SU-DHL-6 (cell line): ENCODE measurements around the gene B4GALT6.

ENCODE experiments used
- H2AFZ ChIP-seq: fragments of 200-600 bp; sonication (generic); 2 replicates; pipeline ENCODE4 v1.6.1; 2014; ENCODE audit warnings: low read depth, mild to moderate bottlenecking, moderate library complexity, mixed read lengths, antibody characterized with exemption, low read length; ENCODE audit not compliant: severe bottlenecking
- H3F3A ChIP-seq: fragments of 200-600 bp; shearing (Covaris generic); 2 replicates; pipeline ENCODE4 v1.6.0; 2016; ENCODE audit warnings: antibody characterized with exemption, mild to moderate bottlenecking; ENCODE audit not compliant: insufficient read depth
- H3K27ac ChIP-seq: fragments of 200-600 bp; sonication (generic); 2 replicates; pipeline ENCODE4 v1.5.1; 2016; ENCODE audit warnings: low read depth, mild to moderate bottlenecking, low read length, moderate library complexity, mixed read lengths
- H3K27me3 ChIP-seq: fragments of 200-600 bp; sonication (generic), shearing (Covaris generic); 2 replicates; pipeline ENCODE4 v1.6.0; 2014; ENCODE audit warnings: mild to moderate bottlenecking, low read length
- H3K36me3 ChIP-seq: fragments of 200-600 bp; sonication (generic); 2 replicates; pipeline ENCODE4 v1.6.1; 2014; ENCODE audit warnings: mild to moderate bottlenecking, low read length, mixed read lengths
- H3K4me2 ChIP-seq: fragments of 300-600, 200-600 bp; shearing (Covaris generic), sonication (generic); 2 replicates; pipeline ENCODE4 v1.6.0; 2014; ENCODE audit warnings: low read length, low read depth, mild to moderate bottlenecking; ENCODE audit not compliant: poor library complexity, severe bottlenecking
- H3K4me3 ChIP-seq: fragments of 200-600 bp; sonication (generic); 2 replicates; pipeline ENCODE4 v1.5.1; 2014; ENCODE audit warnings: antibody characterized with exemption, low read length, mild to moderate bottlenecking, mixed read lengths; ENCODE audit not compliant: insufficient read depth, poor library complexity, severe bottlenecking
- H3K79me2 ChIP-seq: fragments of 200-600 bp; sonication (generic); 2 replicates; pipeline ENCODE4 v1.6.1; 2014; ENCODE audit warnings: mild to moderate bottlenecking, low read length, moderate library complexity; ENCODE audit not compliant: insufficient read depth
- H3K9ac ChIP-seq: fragments of 200-600 bp; sonication (generic); 2 replicates; pipeline ENCODE4 v1.7.0; 2014; ENCODE audit warnings: mild to moderate bottlenecking, low read length
- H3K9me2 ChIP-seq: fragments of 200-600 bp; sonication (generic); replicated peaks from 2 replicates; pipeline ENCODE4 v1.6.1; 2014; ENCODE audit warnings: low read length; ENCODE audit not compliant: insufficient read depth
- H3K9me3 ChIP-seq: fragments of 200-600 bp; sonication (generic); 2 replicates; pipeline ENCODE4 v1.6.1; 2014; ENCODE audit warnings: low read length, mixed read lengths; ENCODE audit not compliant: insufficient read depth
- H4K20me1 ChIP-seq: fragments of 200-600 bp; sonication (generic); 2 replicates; pipeline ENCODE4 v1.6.1; 2014; ENCODE audit warnings: low read depth, mild to moderate bottlenecking, antibody characterized with exemption, low read length, moderate library complexity, mixed read lengths
- EZH2phosphoT487 ChIP-seq: fragments of 200-600 bp; sonication (generic), shearing (Covaris generic); conservative IDR thresholded peaks from 2 replicates; pipeline ENCODE4 v1.6.1; 2018; ENCODE audit warnings: mild to moderate bottlenecking, antibody characterized with exemption, low read length, moderate library complexity, mixed read lengths
- TF ChIP-seq, protein P1 (sequence below): fragments of 200-600 bp; sonication (generic); IDR thresholded peaks from one replicate; pipeline ENCODE4 v1.5.1; 2017; ENCODE audit warnings: antibody characterized with exemption, mild to moderate bottlenecking, low read length, moderate library complexity; ENCODE audit not compliant: insufficient read depth, poor library complexity, severe bottlenecking

B4GALT6 gene

DNA sequence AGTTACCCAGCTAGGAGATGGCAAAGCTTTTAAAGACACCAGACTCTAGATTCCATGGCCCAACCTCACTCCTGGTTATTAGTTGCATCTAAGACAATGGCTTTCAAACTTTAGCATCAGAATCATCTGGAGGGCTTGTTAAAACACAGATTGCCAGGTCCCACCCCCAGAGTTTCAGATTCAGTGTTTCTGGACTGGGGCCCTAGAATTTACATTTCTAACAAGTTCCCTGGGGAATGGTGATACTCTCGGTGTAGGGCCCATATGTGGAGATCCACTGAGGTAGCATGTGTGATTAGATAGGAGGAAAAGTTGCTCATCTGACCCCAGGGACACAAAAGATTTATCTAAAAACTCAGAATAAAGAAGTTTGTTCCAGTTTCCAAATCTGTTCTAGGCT is 107.2 kb downstream of the B4GALT6 start:
- H3K79me2 ChIP-seq = no peaks in the 10 kb centered on the region
- no peaks in the 10 kb centered on the region for H3K27me3 ChIP-seq
- no peaks in the 10 kb centered on the region for H3K9me2 ChIP-seq
- H3K9ac ChIP-seq = no peak overlapping the region
- no peaks in the 10 kb centered on the region for H3F3A ChIP-seq
- no peaks in the 10 kb centered on the region for H3K9me3 ChIP-seq
- H3K36me3 ChIP-seq = no peaks in the 10 kb centered on the region
- no peak overlapping the region for H2AFZ ChIP-seq
- TF ChIP-seq, protein P1, sequence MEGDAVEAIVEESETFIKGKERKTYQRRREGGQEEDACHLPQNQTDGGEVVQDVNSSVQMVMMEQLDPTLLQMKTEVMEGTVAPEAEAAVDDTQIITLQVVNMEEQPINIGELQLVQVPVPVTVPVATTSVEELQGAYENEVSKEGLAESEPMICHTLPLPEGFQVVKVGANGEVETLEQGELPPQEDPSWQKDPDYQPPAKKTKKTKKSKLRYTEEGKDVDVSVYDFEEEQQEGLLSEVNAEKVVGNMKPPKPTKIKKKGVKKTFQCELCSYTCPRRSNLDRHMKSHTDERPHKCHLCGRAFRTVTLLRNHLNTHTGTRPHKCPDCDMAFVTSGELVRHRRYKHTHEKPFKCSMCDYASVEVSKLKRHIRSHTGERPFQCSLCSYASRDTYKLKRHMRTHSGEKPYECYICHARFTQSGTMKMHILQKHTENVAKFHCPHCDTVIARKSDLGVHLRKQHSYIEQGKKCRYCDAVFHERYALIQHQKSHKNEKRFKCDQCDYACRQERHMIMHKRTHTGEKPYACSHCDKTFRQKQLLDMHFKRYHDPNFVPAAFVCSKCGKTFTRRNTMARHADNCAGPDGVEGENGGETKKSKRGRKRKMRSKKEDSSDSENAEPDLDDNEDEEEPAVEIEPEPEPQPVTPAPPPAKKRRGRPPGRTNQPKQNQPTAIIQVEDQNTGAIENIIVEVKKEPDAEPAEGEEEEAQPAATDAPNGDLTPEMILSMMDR = no peak
- H4K20me1 ChIP-seq = no peaks in the 10 kb centered on the region
- H3K27ac ChIP-seq = no peak overlapping the region
- H3K4me2 ChIP-seq = no peak overlapping the region
- H3K4me3 ChIP-seq = no peak overlapping the region

DNA sequence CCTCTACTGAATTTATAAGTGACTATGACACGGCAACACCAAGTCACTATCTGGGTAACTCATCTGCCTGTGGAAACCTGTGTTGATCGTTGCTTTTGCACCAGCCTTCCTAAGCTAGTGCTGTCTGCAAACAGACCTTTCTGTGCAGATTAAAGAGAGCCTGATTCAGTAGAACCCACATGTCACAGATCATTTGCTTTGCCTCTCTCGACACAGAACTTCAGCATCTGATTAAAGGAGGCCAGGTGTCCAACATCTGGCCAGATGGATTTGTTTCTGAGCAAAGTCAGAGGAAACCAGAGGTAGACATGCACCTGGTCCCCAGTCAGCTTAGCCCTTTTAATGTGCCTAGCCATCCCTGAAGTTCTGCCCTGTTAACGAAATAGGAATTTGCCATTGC is 107.7 kb downstream of the B4GALT6 start:
- no peak overlapping the region for H3K4me2 ChIP-seq
- no peaks in the 10 kb centered on the region for H3K9me2 ChIP-seq

DNA sequence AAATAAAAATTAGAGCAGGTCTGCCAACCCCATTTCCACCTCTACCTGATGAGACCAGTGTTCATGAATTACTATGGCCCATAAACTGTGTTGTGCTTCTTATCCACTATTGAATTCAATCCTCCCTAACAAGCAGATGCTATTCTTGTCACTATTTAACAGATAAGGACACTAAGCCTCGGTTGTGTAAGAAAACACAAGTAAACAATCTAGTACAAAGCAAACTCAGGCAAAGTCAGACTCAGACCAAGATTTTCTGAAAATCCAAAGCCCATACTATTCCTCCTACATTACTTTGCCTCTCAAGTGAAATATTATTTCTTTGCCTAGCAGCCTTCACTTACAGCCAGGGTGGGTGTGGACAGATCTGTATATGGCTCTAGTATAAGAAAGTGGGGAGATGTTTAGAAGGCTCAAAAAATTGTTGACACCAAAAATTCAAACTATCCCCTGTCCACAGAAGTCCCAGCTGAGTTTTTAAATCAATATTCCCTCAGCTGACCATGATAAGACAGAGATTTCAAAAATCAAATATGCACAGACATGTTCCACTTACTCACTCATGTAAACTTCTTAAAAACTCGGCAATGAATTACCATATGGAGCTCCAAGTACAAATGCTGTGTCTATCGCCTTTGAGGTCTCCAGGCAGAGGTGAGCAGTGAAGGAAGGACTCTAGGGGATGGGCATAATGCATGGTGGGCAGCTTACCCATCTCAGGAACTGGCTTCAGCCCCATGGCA is 108.7 kb downstream of the B4GALT6 start:
- no peaks in the 10 kb centered on the region for H3K27me3 ChIP-seq
- H3K4me2 ChIP-seq = no peak overlapping the region
- no peaks in the 10 kb centered on the region for H3K9me3 ChIP-seq
- H3K79me2 ChIP-seq = no peaks in the 10 kb centered on the region
- no peak for TF ChIP-seq EZH2phosphoT487
- TF ChIP-seq, protein P1 = no peak
- no peak overlapping the region for H3K4me3 ChIP-seq
- no peak overlapping the region for H2AFZ ChIP-seq
- no peak overlapping the region for H3K27ac ChIP-seq
- no peaks in the 10 kb centered on the region for H3F3A ChIP-seq
- no peak overlapping the region for H3K9ac ChIP-seq
- H3K36me3 ChIP-seq = no peaks in the 10 kb centered on the region
- no peaks in the 10 kb centered on the region for H4K20me1 ChIP-seq
- no peaks in the 10 kb centered on the region for H3K9me2 ChIP-seq

More for the DNA sequence above, 107.7 kb downstream of the B4GALT6 start:
- no peak for TF ChIP-seq EZH2phosphoT487
- TF ChIP-seq, protein P1 = no peak
- Histone ChIP-seq H2AFZ (no peak overlapping the region), H3K27ac (no peak overlapping the region), H3K4me3 (no peak overlapping the region), H3F3A (no peaks in the 10 kb centered on the region), H3K36me3 (no peaks in the 10 kb centered on the region), H3K9ac (no peak overlapping the region), H3K27me3 (no peaks in the 10 kb centered on the region), H3K79me2 (no peaks in the 10 kb centered on the region), H4K20me1 (no peaks in the 10 kb centered on the region), H3K9me3 (no peaks in the 10 kb centered on the region)
